ENCODE measurements around the gene LRP8.

LRP8 gene

DNA sequence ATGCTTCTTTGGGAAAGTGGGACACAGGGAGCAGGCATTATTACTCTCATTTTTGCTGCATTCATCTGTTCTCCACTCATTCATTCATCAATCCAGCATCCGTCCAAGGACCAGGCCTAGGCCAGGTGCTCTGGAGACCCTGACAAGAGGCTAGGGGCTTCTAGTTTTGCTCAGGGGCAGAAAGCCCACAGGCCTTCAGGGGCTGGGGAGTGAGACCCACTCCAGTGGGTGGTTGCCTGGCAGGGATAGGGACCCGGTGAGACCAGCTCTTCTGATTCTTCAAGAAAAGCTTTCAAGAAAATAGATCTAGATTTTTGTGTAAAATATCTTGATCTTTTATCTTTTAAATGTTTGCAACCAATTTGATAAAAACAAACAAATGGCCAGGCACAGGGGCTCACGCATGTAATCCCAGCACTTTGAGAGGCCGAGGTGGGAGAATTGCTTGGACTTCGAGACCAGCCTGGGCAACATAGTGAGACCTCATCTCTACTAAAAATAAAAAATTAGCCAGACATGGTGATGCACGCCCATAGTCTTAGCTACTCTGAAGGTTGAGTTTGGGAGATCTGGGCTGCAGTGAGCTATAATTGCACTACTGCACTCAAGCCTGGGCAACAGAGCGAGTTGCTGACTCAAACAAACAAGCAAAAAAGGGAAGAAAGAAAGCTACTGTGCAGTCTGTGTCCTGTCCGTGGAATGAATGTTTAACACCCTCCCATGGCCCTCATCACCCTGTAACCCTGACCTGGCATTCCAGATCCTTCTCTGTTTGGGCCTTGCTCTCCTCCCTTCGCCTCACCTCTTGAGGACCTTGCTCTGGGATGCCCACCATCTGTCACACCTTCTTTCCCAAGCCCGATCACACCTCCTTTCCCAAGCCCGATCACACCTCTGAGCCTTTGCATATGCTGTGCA, 17.3 kb upstream of the LRP8 start:
- no peaks in the 10 kb centered on the region for H3K36me3 ChIP-seq (ENCODE audit: control insufficient read depth, insufficient read depth, low read length, severe bottlenecking)

DNA sequence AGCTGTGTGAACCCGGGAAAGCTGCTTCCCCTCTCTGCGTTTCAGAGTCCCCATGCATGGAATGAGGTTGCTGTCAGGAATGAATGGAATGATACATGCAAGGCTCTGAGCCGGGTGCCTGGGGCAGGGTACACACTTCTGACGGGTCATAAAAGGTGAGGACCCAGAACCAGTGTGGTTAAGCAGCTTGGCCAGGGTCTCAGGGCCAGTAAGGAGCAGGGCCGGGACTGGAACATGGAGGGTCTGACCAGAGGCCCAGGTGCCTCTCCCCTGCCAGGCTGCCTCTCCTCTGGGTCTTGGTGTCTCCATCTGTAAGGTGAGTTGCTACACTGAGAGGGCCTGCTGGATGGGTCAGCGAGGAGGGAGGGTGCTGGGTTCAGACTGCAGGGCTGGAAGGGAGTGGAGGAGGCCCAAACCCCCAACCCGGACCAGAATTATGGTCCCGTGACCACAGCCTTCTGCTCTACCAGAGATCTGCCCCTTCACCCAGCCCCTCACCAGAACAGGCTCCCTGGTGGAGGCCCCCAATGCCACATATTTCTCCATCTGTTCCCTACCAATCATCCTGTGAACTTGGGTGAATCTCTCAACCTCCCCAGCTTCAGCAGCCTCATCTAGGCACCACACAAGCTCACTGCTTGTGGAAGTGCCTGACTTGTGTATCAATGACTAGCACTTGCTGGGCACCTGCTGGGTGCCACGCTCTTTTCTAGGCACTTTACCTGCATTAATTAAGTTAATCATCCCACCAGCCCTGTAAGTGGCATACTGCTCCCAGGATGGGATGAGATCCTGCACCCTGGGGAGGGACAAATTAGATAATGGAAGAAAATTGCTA, 16.2 kb upstream of the LRP8 start:
- Histone ChIP-seq H3K4me1 (ENCODE audit: control insufficient read depth, insufficient read depth, low read length) (no peaks in the 10 kb centered on the region), H3K4me3 (ENCODE audit: low read length) (no peak overlapping the region), H3K9ac (ENCODE audit: low read length) (no peak overlapping the region), H3K27me3 (replicated peaks; ENCODE audit: control insufficient read depth, insufficient read depth, low read length) (peaks cover 16% of the 10 kb centered on the region), H3K9me3 (ENCODE audit: control insufficient read depth, low read length) (no peaks in the 10 kb centered on the region), H3K36me3 (ENCODE audit: control insufficient read depth, insufficient read depth, low read length, severe bottlenecking) (no peaks in the 10 kb centered on the region)
- DNase-seq (ENCODE audit: low read depth) = peak; percentile 47

More for the DNA sequence above, 17.3 kb upstream of the LRP8 start:
- DNase-seq (ENCODE audit: low read depth) = no peak
- Histone ChIP-seq H3K4me3 (ENCODE audit: low read length) (no peak overlapping the region), H3K9me3 (ENCODE audit: control insufficient read depth, low read length) (no peaks in the 10 kb centered on the region), H3K4me1 (ENCODE audit: control insufficient read depth, insufficient read depth, low read length) (no peaks in the 10 kb centered on the region), H3K9ac (ENCODE audit: low read length) (no peak overlapping the region), H3K27me3 (replicated peaks; ENCODE audit: control insufficient read depth, insufficient read depth, low read length) (peaks cover 16% of the 10 kb centered on the region)

DNA sequence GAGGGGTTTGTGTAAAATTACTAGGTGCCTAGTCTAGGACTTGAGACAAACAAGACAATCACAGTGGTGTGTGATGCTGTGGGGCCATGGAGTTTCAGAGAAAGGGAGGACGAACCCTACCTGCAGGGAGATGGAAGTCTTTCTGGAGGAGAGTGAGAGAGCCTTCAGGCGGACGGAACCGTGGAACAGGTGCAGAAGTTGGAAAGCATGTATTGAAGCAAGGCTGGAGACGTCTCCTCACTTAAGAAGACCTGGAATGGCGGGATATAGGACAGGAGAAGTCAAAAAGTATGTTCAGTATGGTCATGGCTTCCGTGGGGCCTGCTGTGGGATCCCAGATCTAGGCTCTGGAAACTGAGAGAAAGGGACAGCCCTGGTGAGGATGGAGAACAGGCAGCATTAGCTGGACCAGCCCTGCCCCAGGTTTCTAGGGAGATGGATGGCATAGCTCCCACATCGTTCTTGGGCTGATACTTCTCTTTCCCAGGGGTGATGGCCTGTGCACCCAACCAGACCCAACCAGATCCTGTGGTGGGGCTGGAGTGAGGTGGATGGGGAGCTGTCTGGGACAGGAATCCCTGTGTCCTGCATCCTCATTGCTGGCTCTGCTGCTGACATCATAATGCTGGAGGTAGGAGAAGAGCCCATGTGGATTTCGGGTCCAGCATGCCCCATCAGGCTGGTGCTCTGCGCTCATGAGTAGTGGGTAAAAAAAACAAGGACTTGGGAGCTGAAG, 15.0 kb upstream of the LRP8 start:
- no peaks in the 10 kb centered on the region for H3K36me3 ChIP-seq (ENCODE audit: control insufficient read depth, insufficient read depth, low read length, severe bottlenecking)
- no peak overlapping the region for H3K4me3 ChIP-seq (ENCODE audit: low read length)
- no peaks in the 10 kb centered on the region for H3K9me3 ChIP-seq (ENCODE audit: control insufficient read depth, low read length)
- H3K9ac ChIP-seq (ENCODE audit: low read length) = no peak overlapping the region
- no peak for DNase-seq (ENCODE audit: low read depth)
- H3K27me3 ChIP-seq (replicated peaks; ENCODE audit: control insufficient read depth, insufficient read depth, low read length) = peaks cover 21% of the 10 kb centered on the region
- H3K4me1 ChIP-seq (ENCODE audit: control insufficient read depth, insufficient read depth, low read length) = no peaks in the 10 kb centered on the region

DNA sequence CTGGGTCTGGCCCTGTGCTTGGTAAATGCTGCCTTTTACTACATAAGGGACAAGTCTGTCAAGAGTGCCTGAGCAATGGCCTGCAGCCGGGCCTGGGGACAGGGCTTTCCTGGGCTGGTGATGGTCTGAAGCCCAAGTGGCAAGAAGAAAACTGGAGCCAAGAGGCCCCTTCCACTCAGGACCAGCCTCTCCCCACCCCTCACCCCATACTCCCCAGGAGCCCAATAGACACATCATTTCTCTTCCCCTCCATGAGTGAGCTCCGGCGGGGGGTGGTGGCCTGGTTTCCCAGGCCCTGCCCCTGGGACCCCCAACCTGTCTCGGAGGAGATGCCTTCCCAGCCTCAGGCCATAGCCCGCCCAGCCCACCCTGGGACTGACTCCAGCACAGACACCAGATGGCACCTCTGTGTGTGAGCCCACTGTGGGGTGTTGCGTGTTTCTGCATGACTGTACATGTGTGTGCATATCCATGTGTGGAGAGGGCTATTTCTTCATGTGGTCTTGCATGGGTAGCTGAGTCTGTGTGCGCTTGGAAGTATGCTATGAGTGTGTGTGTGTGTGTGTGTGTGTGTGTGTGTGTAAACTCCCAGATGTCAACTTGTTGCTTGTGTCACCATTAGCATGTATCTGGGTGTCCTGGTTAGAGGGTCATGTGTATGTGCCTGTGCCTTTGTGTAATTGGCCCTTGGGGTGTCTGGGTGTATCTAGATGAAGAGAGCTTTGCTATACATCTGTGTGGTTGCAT, 14.3 kb upstream of the LRP8 start:
- Histone ChIP-seq H3K9me3 (ENCODE audit: control insufficient read depth, low read length) (no peaks in the 10 kb centered on the region), H3K4me1 (ENCODE audit: control insufficient read depth, insufficient read depth, low read length) (no peaks in the 10 kb centered on the region), H3K9ac (ENCODE audit: low read length) (no peak overlapping the region), H3K27me3 (replicated peaks; ENCODE audit: control insufficient read depth, insufficient read depth, low read length) (peaks cover 21% of the 10 kb centered on the region), H3K4me3 (ENCODE audit: low read length) (no peak overlapping the region), H3K36me3 (ENCODE audit: control insufficient read depth, insufficient read depth, low read length, severe bottlenecking) (no peaks in the 10 kb centered on the region)
- DNase-seq (ENCODE audit: low read depth) = no peak

DNA sequence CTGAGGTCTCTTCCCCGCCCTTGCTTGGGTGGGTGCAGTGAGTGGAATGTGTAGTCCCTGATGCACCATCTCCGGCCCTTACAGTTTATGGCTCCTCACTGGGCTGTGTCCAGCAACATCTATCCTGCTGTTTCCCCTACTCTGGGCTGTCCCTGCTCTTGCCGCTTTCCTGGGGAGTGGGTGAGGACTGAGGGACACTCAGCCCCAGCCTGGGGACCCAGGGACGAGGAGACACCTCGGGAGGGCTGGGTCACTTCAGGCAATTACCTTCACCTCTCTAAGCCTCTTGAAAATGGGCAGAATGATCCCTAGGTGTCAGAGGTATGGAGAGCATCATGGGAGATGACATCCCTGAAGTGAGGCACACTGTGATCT, 13.6 kb upstream of the LRP8 start:
- Histone ChIP-seq H3K4me1 (ENCODE audit: control insufficient read depth, insufficient read depth, low read length) (no peaks in the 10 kb centered on the region), H3K9ac (ENCODE audit: low read length) (no peak overlapping the region), H3K4me3 (ENCODE audit: low read length) (no peak overlapping the region), H3K27me3 (replicated peaks; ENCODE audit: control insufficient read depth, insufficient read depth, low read length) (peaks cover 21% of the 10 kb centered on the region), H3K36me3 (ENCODE audit: control insufficient read depth, insufficient read depth, low read length, severe bottlenecking) (no peaks in the 10 kb centered on the region), H3K9me3 (ENCODE audit: control insufficient read depth, low read length) (no peaks in the 10 kb centered on the region)
- DNase-seq (ENCODE audit: low read depth) = no peak

DNA sequence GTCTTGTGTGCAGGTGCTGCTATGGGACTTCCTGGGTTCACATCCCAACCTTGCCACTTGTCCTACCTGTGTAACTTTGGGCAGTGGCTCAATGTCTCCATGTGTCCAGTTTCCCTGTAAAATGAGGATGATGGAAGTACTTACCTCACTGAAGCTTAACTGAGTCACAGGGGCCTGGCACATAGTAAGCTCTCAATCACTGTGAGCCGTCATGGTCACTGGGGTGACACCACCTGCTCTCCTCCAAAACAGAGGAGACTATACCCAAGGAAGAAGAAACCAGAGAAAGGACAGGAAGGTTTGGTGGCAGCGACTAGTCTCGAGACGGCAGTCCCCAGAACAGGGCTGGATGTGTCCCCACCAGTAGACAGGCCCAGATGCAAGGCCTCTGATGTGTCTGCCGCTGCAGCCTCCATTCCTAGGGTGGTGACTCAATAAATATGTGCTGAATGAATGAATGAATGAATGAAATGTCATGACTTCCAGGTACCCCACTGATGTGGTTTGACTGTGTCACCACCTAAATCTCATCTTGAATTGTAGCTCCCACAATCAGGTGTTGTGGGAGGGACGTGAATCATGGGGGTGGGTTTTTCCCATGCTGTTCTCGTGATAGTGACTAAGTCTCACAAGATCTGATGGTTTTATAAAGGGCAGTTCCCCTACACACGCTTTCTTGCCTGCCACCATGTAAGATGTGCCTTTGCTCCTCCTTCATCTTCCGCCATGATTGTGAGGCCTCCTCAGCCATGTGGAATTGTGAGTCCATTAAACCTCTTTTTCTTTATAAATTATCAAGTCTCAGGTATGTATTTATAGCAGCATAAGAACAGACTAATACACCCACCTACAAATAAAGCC, 13.0 kb upstream of the LRP8 start:
- Histone ChIP-seq H3K36me3 (ENCODE audit: control insufficient read depth, insufficient read depth, low read length, severe bottlenecking) (no peaks in the 10 kb centered on the region), H3K9me3 (ENCODE audit: control insufficient read depth, low read length) (no peaks in the 10 kb centered on the region), H3K27me3 (replicated peaks; ENCODE audit: control insufficient read depth, insufficient read depth, low read length) (peaks cover 21% of the 10 kb centered on the region), H3K9ac (ENCODE audit: low read length) (no peak overlapping the region), H3K4me3 (ENCODE audit: low read length) (no peak overlapping the region), H3K4me1 (ENCODE audit: control insufficient read depth, insufficient read depth, low read length) (no peaks in the 10 kb centered on the region)
- DNase-seq (ENCODE audit: low read depth) = no peak

DNA sequence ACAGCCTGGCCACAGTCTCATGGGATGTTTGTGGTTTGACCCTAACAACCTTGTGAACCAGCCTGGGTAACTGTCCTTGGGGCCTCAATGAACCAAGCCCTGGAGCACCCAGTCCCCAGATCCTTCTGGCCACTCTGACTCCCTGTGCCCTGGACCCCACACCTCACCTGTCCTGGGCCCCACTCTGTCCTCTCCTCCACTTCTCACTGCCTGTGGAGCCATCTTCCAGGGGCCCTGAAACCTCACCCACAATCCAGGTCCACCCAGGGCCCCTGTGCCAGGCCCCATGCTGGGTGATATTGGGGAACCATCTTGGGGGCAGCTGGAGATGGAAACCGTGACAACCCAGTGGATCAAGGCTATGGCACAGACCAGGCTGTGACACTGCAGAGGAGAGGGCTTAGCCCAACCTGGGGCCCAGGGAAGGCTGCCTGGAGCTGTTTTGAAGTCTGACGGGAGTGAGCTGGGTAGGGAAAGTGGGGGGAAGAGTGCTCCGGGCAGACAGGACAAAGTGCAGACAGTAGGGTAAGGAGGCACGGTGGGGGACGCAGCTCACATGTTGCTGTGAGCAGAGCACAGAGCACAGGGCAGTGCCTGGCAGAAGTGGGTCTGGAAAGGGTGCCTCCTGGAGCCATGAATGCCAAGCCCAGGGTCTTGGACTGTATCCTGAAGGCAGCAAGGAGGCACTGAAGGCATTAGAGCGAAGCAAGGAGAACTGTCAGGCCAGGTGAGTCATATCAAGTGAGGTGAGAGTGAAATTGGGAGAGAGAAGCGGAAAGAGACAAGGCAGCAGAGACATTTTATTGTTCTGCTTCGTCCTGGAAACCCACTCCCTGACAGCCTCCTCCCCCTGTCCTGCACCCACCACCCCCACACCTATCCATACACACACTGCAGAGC, 12.1 kb upstream of the LRP8 start:
- no peak for DNase-seq (ENCODE audit: low read depth)
- Histone ChIP-seq H3K4me3 (ENCODE audit: low read length) (no peak overlapping the region), H3K9ac (ENCODE audit: low read length) (no peak overlapping the region), H3K9me3 (ENCODE audit: control insufficient read depth, low read length) (no peaks in the 10 kb centered on the region), H3K36me3 (ENCODE audit: control insufficient read depth, insufficient read depth, low read length, severe bottlenecking) (no peaks in the 10 kb centered on the region), H3K27me3 (replicated peaks; ENCODE audit: control insufficient read depth, insufficient read depth, low read length) (peaks cover 15% of the 10 kb centered on the region), H3K4me1 (ENCODE audit: control insufficient read depth, insufficient read depth, low read length) (no peaks in the 10 kb centered on the region)

DNA sequence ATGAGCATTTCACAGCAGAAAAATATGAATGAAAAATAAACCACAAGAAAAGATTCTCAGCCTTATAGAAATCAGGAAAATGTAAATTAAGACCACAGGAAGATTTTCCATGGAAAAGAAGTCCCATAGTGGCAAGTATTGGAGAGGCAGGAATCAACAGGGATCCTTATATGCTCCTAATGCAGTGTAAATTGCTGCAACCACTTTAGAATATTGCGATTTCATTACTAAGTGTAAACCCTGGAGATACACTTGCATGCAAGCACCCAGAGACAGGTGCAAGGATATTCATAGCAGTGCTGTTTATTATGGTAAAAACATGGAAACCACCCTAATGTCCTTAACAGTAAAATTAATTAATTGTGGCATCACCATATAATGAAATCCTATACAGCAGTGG, 10.6 kb upstream of the LRP8 start:
- Histone ChIP-seq H3K4me3 (ENCODE audit: low read length) (no peak overlapping the region), H3K9me3 (ENCODE audit: control insufficient read depth, low read length) (no peaks in the 10 kb centered on the region), H3K27me3 (replicated peaks; ENCODE audit: control insufficient read depth, insufficient read depth, low read length) (peaks cover 12% of the 10 kb centered on the region), H3K9ac (ENCODE audit: low read length) (no peak overlapping the region), H3K4me1 (ENCODE audit: control insufficient read depth, insufficient read depth, low read length) (no peaks in the 10 kb centered on the region), H3K36me3 (ENCODE audit: control insufficient read depth, insufficient read depth, low read length, severe bottlenecking) (no peaks in the 10 kb centered on the region)
- DNase-seq (ENCODE audit: low read depth) = no peak

DNA sequence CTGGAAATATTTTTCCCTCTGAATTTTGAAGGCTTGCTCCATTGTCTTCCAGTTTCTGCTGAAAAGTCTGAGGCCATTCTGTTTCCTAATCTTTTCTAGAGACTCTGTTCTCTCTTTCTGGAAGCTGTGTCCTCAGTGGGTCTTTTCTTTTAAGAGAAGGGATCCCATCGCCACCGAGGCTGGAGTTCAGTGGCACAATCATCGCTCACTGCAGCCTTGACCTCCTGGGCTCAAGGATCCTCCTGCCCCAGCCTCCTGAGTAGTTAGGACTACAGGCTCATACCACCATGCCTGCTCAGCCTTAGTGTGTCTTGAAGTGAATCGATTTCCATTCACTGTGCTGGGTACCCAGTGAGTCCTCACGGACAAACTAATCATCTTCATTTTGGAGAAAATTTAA, 9.6 kb upstream of the LRP8 start:
- DNase-seq (ENCODE audit: low read depth) = no peak
- H3K4me3 ChIP-seq (ENCODE audit: low read length) = no peak overlapping the region
- no peaks in the 10 kb centered on the region for H3K36me3 ChIP-seq (ENCODE audit: control insufficient read depth, insufficient read depth, low read length, severe bottlenecking)
- H3K9ac ChIP-seq (ENCODE audit: low read length) = no peak overlapping the region
- H3K27me3 ChIP-seq (replicated peaks; ENCODE audit: control insufficient read depth, insufficient read depth, low read length) = peaks cover 12% of the 10 kb centered on the region
- H3K4me1 ChIP-seq (ENCODE audit: control insufficient read depth, insufficient read depth, low read length) = no peaks in the 10 kb centered on the region
- H3K9me3 ChIP-seq (ENCODE audit: control insufficient read depth, low read length) = no peaks in the 10 kb centered on the region

Measured in adipocyte (in vitro differentiated cells).